ENCODE measurements around the gene PKNOX1. TPM values are rescaled to one million over a fixed set of nuclear protein-coding genes. Genes with fewer than 3 reads are reported as not detected.

PKNOX1 gene
- total RNA-seq (2011; cell fraction: chromatin; rRNA removed; ENCODE audit: low replicate concordance): 77.9 and 112 TPM in 2 replicates
- total RNA-seq (2011; cell fraction: nucleolus; rRNA removed): 19.3 and 19.8 TPM in 2 replicates
- 31.2 and 36.2 TPM in 2 replicates for total RNA-seq (2011; cell fraction: nucleoplasm; rRNA removed)
- total RNA-seq (2014; rRNA removed) (9.6 and 13.2 TPM in 2 replicates), total RNA-seq (2014; rRNA removed; fragmentation: Illumina TruSeq; extraction: Trizol) (12.2 and 14.5 TPM in 2 replicates), total RNA-seq (2015; rRNA removed; fragmentation: Illumina TruSeq; extraction: Trizol) (7.1 and 10.0 TPM in 2 replicates), total RNA-seq (2021) (11.7 and 14.9 TPM in 2 replicates), polyA plus RNA-seq (2011; rRNA removed) (21.8 and 25.9 TPM in 2 replicates), polyA plus RNA-seq (2014; fragmentation: Illumina TruSeq; extraction: Trizol) (10.4 and 16.0 TPM in 2 replicates), polyA plus RNA-seq (2014; fragmentation: Nextera tagmentation; extraction: Ambion mirVana) (10 to 100 TPM in 1 of 2 experiments, 1 to 10 TPM in 1; 8.8 to 13.2 TPM), polyA plus RNA-seq (2014; rRNA removed) (12.7 and 15.4 TPM in 2 replicates), polyA minus RNA-seq (2011; rRNA and poly(A)+ RNA removed) (35.3 and 58.4 TPM in 2 replicates), Bru-seq, nascent RNA (percentile 64 among the genes with signal in this experiment), BruChase-seq, experiment 1, labeled RNA remaining after a 2-hour chase (percentile 65 among the genes with signal in this experiment), BruChase-seq, experiment 2, labeled RNA remaining after a 6-hour chase (percentile 65 among the genes with signal in this experiment)
- polyA plus RNA-seq (2011; cell fraction: cytosol; rRNA removed): 26.2 and 27.5 TPM in 2 replicates
- polyA plus RNA-seq (2011; cell fraction: nucleus; rRNA removed): 27.5 and 40.6 TPM in 2 replicates
- 14.5 and 18.7 TPM in 2 replicates for polyA plus RNA-seq (2012)
- polyA minus RNA-seq (2011; cell fraction: cytosol; rRNA and poly(A)+ RNA removed): 6.0 and 16.1 TPM in 2 replicates
- 13.2 and 35.0 TPM in 2 replicates for polyA minus RNA-seq (2011; cell fraction: nucleus; rRNA and poly(A)+ RNA removed)
- long read RNA-seq, experiment 1, full-length matches to known transcripts: 10 of 43 reads
- long read RNA-seq, experiment 1, partial matches to known transcripts: 23 of 43 reads
- long read RNA-seq, experiment 1, other reads (novel, unspliced or antisense): 10 of 43 reads
- long read RNA-seq, experiment 2, full-length matches to known transcripts: 2 of 13 reads
- long read RNA-seq, experiment 2, partial matches to known transcripts: 1 of 13 reads
- long read RNA-seq, experiment 2, other reads (novel, unspliced or antisense): 10 of 13 reads
- long read RNA-seq, experiment 3, full-length matches to known transcripts: 9 of 19 reads
- long read RNA-seq, experiment 3, partial matches to known transcripts: 4 of 19 reads
- long read RNA-seq, experiment 3, other reads (novel, unspliced or antisense): 6 of 19 reads

GRCh38 chr21:42973991-42974831 is at the start of gene PKNOX1:
Gene PKNOX1 (plus strand): TSS chr21:42974562. CDS start chr21:43004382, 29,820 bp downstream.
- in situ Hi-C loops (cut with MboI): no loop called here
- H3K9ac ChIP-seq (ENCODE audit: insufficient read depth in 1 of 2, low read depth in 2 of 2, low read length in 2 of 2): peak within 1 kb of the TSS; percentile 92 to 99
- H3K9me3 ChIP-seq (replicated peaks; ENCODE audit: control insufficient read depth, insufficient read depth, low read depth, low read length): peaks cover 6% of the 10 kb centered on the region; the same call in 1 of the 2 replicates
- BruUV-seq (replicated peaks): no TSS peak
- H3K9me1 ChIP-seq (ENCODE audit: control insufficient read depth, insufficient read depth, low read length): no peaks in the 10 kb centered on the region
- no peaks in the 10 kb centered on the region for H4K20me1 ChIP-seq (replicated peaks; ENCODE audit: control insufficient read depth, insufficient read depth, low read length)
- POLR2A ChIA-PET: interaction anchor here (0.5 to 1.7 kb wide), 16 partner anchors 9 to 1029 kb away, joined by 3 to 6 read pairs (median 4); partner anchors contain the start of gene NDUFV3
- CTCF ChIA-PET (ENCODE audit: low intra/inter-chr PET ratio): no interaction called here
- DNase-seq (ENCODE audit: extremely low read depth in 1 of 4, low spot score in 3 of 4) (peak; percentile 98 to 100 (median 98)), ATAC-seq (peak; percentile 89), FAIRE-seq (peak; percentile 94)
- no peaks in the 10 kb centered on the region for H3K27me3 ChIP-seq (ENCODE audit: control insufficient read depth in 2 of 2, insufficient read depth in 2 of 2, low read length in 2 of 2)
- peaks cover 47 to 53% of the 10 kb centered on the region in 2 experiments for H3K4me1 ChIP-seq (replicated peaks in 1 of 2; ENCODE audit: control insufficient read depth in 2 of 2, insufficient read depth in 2 of 2, low read length in 2 of 2)
- under 1% methylated on average over 76 of the region's 106 CpGs for WGBS (ENCODE audit: insufficient coverage, low coverage, missing lambda C conversion rate)
- peak within 1 kb of the TSS; percentile 98 for H2AFZ ChIP-seq (ENCODE audit: low read depth, low read length)
- intact Hi-C loops (cut with micrococcal nuclease): loop anchor here (2.0 to 5.0 kb wide), 3 partner anchors 49 to 97 kb away; partner anchors contain the start of genes ERVH48-1, NDUFV3 and WDR4
- peaks cover 22% of the 10 kb centered on the region; the same call in 2 of the 3 replicates for H3K36me3 ChIP-seq (ENCODE audit: control insufficient read depth, insufficient read depth, low read length)
- peak within 1 kb of the TSS; percentile 96 for H3K27ac ChIP-seq (ENCODE audit: extremely low read depth, low read depth, low read length)
- peak within 1 kb of the TSS; percentile 94 for H3K4me2 ChIP-seq (ENCODE audit: insufficient read depth, low read length)
- H3K79me2 ChIP-seq (ENCODE audit: control insufficient read depth, insufficient read depth, low read length): peaks cover 45% of the 10 kb centered on the region
- H3K4me3 ChIP-seq: peak within 1 kb of the TSS; percentile 77
- peak; percentile 96 for TF ChIP-seq HMGN3 (IDR thresholded peaks at IDR 0.05; ENCODE audit: borderline replicate concordance, extremely low read depth, insufficient read length, low read depth, low read length)
- no peak for TF ChIP-seq SIN3B (IDR thresholded peaks at IDR 0.05; ENCODE audit: low read depth)
- no peak for TF ChIP-seq TAF9B (IDR thresholded peaks at IDR 0.05; ENCODE audit: partially characterized antibody)
- TF ChIP-seq HDAC3 (IDR thresholded peaks at IDR 0.05; ENCODE audit: borderline replicate concordance, partially characterized antibody): no peak
- TF ChIP-seq POU5F1 (IDR thresholded peaks at IDR 0.05; ENCODE audit: borderline replicate concordance, low read depth, low read length, partially characterized antibody): no peak
- TF ChIP-seq MAX (CRISPR knock-in tag; IDR thresholded peaks at IDR 0.05): peak; percentile 94
- TF ChIP-seq ZNF507 (tag; conservative IDR thresholded peaks at IDR 0.05): no peak
- TF ChIP-seq CBX5 (IDR thresholded peaks at IDR 0.05; ENCODE audit: borderline replicate concordance, low read depth): no peak
- no peak for TF ChIP-seq THRB (CRISPR knock-in tag; conservative IDR thresholded peaks at IDR 0.05)
- no peak for TF ChIP-seq TCFL5 (CRISPR knock-in tag; conservative IDR thresholded peaks at IDR 0.05)

Measured in K562 (cell line).